Stomach (tissue), 9 donors: ENCODE data around the gene NKPD1. TPM values are rescaled to one million over a fixed set of nuclear protein-coding genes. Genes with fewer than 3 reads are reported as not detected.
A peak's percentile ranks its signal among the peaks of the same experiment; 100 is the strongest.

ENCODE experiments used
- DNase-seq, 2 donors: peaks; one replicate each; pipeline versions ENCODE4 v3.0.0 to v3.0.0-alpha.2; 2013 to 2019
- H3K27ac ChIP-seq, 5 donors: fragments of 200-600 bp in 4 of 5; sonication (generic) in 4 of 5; one replicate each; pipeline ENCODE4 v1.5.1; 2013 to 2019; ENCODE audit warnings: mild to moderate bottlenecking in 1 of 5, moderate library complexity in 1 of 5
- H3K27me3 ChIP-seq, 3 donors: fragments of 200-600 bp; sonication (generic); one replicate each; pipeline ENCODE4 v1.5.1; 2017 to 2019; ENCODE audit warnings: mixed run types in 1 of 3
- H3K36me3 ChIP-seq, 4 donors: fragments of 200-600 bp; sonication (generic); 1 replicate in 3 of 4; 2 replicates in 1 of 4; pipeline ENCODE4 v1.5.1; 2016 to 2019
- H3K4me1 ChIP-seq, 4 donors: fragments of 200-600 bp; sonication (generic); one replicate each; pipeline ENCODE4 v1.5.1; 2016 to 2019
- H3K4me3 ChIP-seq, 4 donors: fragments of 200-600 bp; sonication (generic) in 3 of 4; one replicate each; pipeline ENCODE4 v1.5.1; 2016 to 2019; ENCODE audit warnings: mild to moderate bottlenecking in 1 of 4
- H3K9me3 ChIP-seq, 4 donors: fragments of 200-600 bp; sonication (generic); one replicate each; pipeline ENCODE4 v1.5.1; 2016 to 2019
- CTCF ChIP-seq, 7 experiments: fragments of 450-650 bp in 4 of 7; fragments of 200-600 bp in 3 of 7; sonication (generic) in 3 of 7; IDR thresholded peaks; one replicate each; pipeline ENCODE4 v1.5.1; 2016 to 2019; ENCODE audit warnings: antibody characterized with exemption in 7 of 7, control low read depth in 2 of 7, mild to moderate bottlenecking in 1 of 7
- EP300 ChIP-seq: sonication (generic); formaldehyde crosslinking; IDR thresholded peaks from one replicate; pipeline ENCODE4 v1.6.1; 2017; ENCODE audit warnings: antibody characterized with exemption
- POLR2A ChIP-seq, 4 donors: fragments of 450-650 bp; IDR thresholded peaks; one replicate each; pipeline ENCODE4 v1.6.1; 2016; ENCODE audit warnings: antibody characterized with exemption in 4 of 4, control low read depth in 2 of 4, mild to moderate bottlenecking in 1 of 4, moderate library complexity in 1 of 4
- POLR2AphosphoS5 ChIP-seq, 3 donors: sonication (generic); formaldehyde crosslinking; IDR thresholded peaks; one replicate each; pipeline ENCODE4 v1.6.1; 2016; ENCODE audit warnings: antibody characterized with exemption in 3 of 3
- WGBS, 5 donors: extraction: QIAGEN DNeasy Blood & Tissue Kit in 3 of 5; methylation state at CpG; one replicate each; pipeline versions ENCODE4 v1.1.5 to v1.1.7; 2013 to 2018; 5-methylcytosine and 5-hydroxymethylcytosine counted together
- intact Hi-C: fragments of 100-400 bp; cut with DNase I; formaldehyde crosslinking; loops from one replicate; pipeline ENCODE4 v1.15.1; 2023; ENCODE audit warnings: low total_unique reads
- polyA plus RNA-seq, 3 donors: library from polyadenylated mRNA; stranded (reverse); fragments of 200-250 nt; gene quantifications; one replicate each; pipeline ENCODE4 v1.2.3, GENCODE V29; 2013
- total RNA-seq, 5 donors: library from RNA; depleted of rRNA; stranded (reverse); fragments of >200 nt; gene quantifications; one replicate each; pipeline versions ENCODE4 v1.1.0 to v1.2.3, GENCODE V29; 2014 to 2016
- donor health status: healthy with polysubstance abuse.
- donor health status: Bipolar disorder and iron deficiency.
- donor health status: healthy.

Gene NKPD1
- total and polyA plus RNA-seq, 8 donors, result 0.20 TPM; not detected in 7

- intact Hi-C loops, result no loop called here
- Histone ChIP-seq H3K4me3 (no peak overlapping the region), H3K27ac (no peak overlapping the region), H3K27me3 (peaks cover 0 to 79% (median 45%) of the 10 kb centered on the region in 3 donors), H3K9me3 (peaks cover 0 to 4% (median 0%) of the 10 kb centered on the region in 4 donors), H3K4me1 (peaks cover 26 to 43% (median 40%) of the 10 kb centered on the region in 4 donors), H3K36me3 (no peaks in the 10 kb centered on the region)
- no peak for TF ChIP-seq EP300
- no peak for TF ChIP-seq POLR2A (IDR thresholded peaks at IDR 0.05)
- no peak for TF ChIP-seq POLR2AphosphoS5 (IDR thresholded peaks at IDR 0.05)
- no peak for TF ChIP-seq CTCF (IDR thresholded peaks at IDR 0.05)
- WGBS, 5 donors, result 82 to 95% (median 85%) methylated on average over 4 to 11 of the region's 11 CpGs
- DNase-seq, result no peak
Measured at GRCh38 chr19:45156011-45156630, 4.7 kb downstream of the NKPD1 start.

- Histone ChIP-seq H3K36me3 (peaks cover 0 to 2% (median 0%) of the 10 kb centered on the region in 4 donors), H3K27ac (no peak overlapping the region), H3K4me1 (peaks cover 26 to 41% (median 31%) of the 10 kb centered on the region in 4 donors), H3K27me3 (peaks cover 0 to 71% (median 33%) of the 10 kb centered on the region in 3 donors), H3K4me3 (peak overlapping the region in 3 of 4 donors; percentile 33 to 45 (median 33)), H3K9me3 (peaks cover 0 to 4% (median 0%) of the 10 kb centered on the region in 4 donors)
- TF ChIP-seq CTCF (IDR thresholded peaks at IDR 0.05), result no peak
- TF ChIP-seq EP300, result no peak
- TF ChIP-seq POLR2AphosphoS5 (IDR thresholded peaks at IDR 0.05), result no peak
- no peak for TF ChIP-seq POLR2A (IDR thresholded peaks at IDR 0.05)
- 36 to 59% (median 43%) methylated on average over 17 to 19 of the region's 19 CpGs for WGBS, 5 donors
- intact Hi-C loops, result no loop called here
- DNase-seq, result peak in 1 of 2 donors; percentile 69
Measured at GRCh38 chr19:45154064-45154827, 6.5 kb downstream of the NKPD1 start.

GRCh38 chr19:45153339-45154063 is 7.3 kb downstream of the NKPD1 start:
- no peak overlapping the region for H3K27ac ChIP-seq
- peaks cover 26 to 41% (median 31%) of the 10 kb centered on the region in 4 donors for H3K4me1 ChIP-seq
- no peak for TF ChIP-seq CTCF (IDR thresholded peaks at IDR 0.05)
- no peak for TF ChIP-seq EP300
- TF ChIP-seq POLR2A (IDR thresholded peaks at IDR 0.05), result no peak
- TF ChIP-seq POLR2AphosphoS5 (IDR thresholded peaks at IDR 0.05), result no peak
- DNase-seq, result peak; percentile 47 to 89
- H3K4me3 ChIP-seq, result peak overlapping the region; percentile 25 to 45 (median 33)
- WGBS, 5 donors, result 1 to 4% (median 2%) methylated on average over 26 to 69 of the region's 69 CpGs
- H3K27me3 ChIP-seq, result peaks cover 0 to 64% (median 28%) of the 10 kb centered on the region in 3 donors
- peaks cover 0 to 9% (median under 1%) of the 10 kb centered on the region in 4 donors for H3K36me3 ChIP-seq
- peaks cover 0 to 4% (median 0%) of the 10 kb centered on the region in 4 donors for H3K9me3 ChIP-seq
- intact Hi-C loops, result no loop called here
